Activated CD4-positive, CD25-positive, alpha-beta regulatory T cell treated with anti-CD3 and anti-CD28 coated beads, Interleukin-2, amount 50 U/mL, for 24 hours (primary cell): ENCODE measurements around the gene CELF2.
A peak's percentile ranks its signal among the peaks of the same experiment; 100 is the strongest.

Experiments
- ATAC-seq, 2 donors: fragments of 150-1000 bp; cut with Tn5 transposase; one replicate each; pipeline ENCODE4 v1.10.0; 2021; ENCODE audit warnings: mild to moderate bottlenecking in 1 of 2, moderate library complexity in 1 of 2

Gene CELF2

DNA sequence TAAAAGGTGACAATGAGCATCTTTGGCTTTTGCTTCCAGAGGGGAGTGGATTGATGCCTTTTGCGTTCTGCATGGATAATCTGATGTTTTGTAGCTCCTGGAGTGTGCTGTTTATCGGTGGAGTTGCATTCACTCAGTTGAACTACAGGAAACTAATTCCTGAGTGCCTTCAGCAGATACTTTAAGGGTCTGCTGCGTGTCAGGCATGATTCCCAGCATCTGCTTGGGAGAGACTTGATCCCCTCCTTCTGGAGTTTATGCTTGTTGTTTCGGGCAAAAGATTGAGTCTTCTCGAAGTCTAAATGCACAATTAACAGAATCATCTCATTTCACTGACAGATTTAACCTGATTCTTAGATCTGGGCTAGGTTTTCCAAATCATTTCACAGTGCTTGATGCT, 46.2 kb downstream of the CELF2 start:
- no peak for ATAC-seq

DNA sequence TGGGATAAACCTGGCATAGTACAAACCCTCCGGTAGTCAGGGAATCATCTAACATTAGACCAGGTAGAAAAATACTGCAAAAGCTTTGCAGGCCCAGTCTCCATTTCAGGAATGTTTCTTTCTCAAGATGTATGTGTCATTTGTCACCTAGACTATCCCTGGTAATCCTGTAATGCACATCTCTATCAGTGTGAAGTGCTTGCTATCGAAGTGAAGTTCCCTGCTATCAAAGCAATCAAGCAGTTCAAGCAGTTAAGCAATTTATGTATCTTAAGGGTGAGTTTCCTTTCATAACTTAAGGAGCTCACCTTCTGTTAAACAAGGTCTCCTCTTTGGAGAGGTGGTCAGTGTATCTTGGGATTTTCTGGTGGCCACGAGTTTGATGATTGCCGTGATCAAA, 47.2 kb downstream of the CELF2 start:
- no peak for ATAC-seq

DNA sequence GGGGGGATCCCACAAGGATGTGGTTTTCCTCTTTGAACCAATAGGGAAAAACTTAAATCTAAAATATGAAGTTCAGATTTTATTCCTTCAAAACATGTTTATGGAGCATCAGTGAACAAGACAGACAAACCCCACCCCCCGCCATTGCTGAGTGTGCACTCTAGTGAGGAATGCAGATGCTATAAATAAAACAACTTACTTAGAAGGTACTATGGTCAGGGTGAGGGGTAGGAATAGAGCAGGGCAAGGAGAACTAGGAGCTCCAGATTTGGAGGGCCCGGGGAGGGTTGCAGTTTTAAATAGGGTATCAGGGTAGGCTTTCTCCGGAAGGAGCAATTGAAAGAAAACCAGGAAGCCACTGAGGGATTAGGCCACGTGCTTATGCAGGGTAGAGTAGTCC, 47.9 kb downstream of the CELF2 start:
- ATAC-seq, result no peak

DNA sequence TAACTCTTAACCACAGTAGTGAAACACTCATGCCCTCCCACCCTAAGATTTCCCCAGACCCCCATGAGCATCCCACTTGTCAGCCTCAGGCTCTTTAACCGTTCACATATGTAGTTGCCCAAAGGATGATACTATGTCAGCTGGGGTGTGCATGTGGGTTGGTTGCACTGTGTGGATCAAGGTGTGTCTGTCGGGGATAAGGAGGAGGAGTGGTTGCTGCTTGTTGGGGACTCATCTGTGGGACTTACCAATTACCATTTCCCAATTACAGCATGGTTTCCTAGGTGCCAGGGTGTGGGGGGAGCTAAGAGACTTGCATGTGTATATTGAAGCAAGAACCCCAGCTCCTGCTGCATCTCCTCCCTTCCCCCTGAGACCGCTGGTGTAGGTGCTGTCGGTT, 48.8 kb downstream of the CELF2 start:
- no peak for ATAC-seq

DNA sequence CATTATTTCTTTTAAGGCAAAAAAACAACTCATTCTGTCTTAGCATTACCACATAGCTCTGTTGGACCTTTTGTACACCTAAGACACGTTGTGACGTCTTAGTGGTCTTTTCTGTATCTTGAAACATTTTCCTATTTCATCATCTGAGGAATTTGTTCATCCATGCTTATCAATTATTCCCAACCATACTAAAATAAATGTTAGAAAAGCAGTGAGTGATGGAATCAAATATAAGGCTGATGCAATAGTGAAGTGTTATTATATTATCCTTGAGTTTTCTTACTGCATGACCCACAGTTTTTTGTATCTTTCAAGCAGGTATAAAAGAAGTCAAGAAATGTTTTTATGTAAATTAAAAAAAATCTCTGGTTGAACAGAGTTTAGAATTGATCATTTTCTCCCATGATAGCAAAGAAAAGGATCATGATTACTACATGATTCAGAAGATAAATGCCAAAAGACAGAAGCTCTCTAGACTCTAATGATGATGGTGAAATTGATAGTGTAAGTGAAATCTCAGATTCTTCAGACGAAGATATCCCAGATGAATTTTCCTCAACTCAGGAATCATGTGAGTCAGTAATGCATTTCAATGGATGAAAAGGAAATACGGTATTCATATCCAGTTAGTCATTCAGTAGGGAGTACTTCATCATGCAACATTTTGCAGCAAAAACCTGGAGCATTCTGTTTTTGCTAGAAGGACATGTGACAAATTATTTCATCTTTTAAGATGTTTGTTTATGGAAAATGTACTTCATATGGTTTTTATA, 51.4 kb downstream of the CELF2 start:
- ATAC-seq, result no peak

DNA sequence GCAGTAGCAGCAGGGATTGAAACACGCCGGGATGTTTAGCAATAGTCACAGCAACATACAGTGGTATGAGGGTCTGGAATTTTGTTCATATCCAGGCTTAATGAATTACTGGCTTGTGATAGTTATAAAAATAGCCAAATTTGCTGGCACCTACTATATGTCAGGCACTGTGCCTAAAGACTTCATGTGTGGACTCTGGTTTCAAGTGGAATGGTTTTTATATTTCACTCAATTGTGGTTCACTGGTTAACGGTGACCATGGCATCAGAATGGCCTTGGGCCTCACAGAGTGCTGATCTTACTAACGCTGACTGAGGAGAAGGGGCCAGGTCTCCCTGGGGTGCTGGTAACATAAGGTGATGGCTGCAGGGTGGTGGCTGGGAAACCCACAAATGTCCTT, 55.7 kb downstream of the CELF2 start:
- no peak for ATAC-seq

DNA sequence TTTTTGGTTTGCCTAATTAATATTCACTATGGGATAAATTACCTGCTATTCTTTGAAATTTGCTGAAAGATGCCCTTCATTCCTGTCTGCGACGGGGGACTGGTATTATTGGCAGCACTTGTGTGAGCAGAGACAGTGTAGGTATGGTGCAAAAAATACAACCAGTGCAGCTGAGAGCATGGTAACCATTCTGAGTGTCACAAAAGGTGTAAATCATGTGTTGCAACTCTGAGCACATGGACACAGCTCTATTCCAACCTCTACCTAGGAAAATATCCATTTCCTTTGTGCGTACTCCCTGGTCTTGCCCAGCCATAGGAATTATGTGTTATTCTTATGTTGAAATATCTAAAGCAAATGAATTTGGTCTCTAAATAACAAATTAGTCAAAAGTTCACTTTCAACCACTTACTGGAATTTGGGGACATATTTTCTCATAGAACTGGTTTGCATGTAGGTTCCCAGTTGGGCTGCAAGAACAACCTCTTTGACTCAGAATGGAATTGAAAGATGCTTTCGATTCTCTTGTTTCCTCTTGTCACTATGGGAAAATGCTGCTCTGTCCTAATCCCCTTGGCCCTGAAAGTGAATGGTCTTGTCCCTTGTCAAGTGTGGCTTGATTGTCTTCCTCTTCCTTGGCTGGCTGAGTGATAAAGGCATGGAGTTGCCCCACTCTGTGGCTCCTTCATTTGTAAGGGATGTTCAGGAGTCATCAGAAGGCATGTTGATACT, 57.0 kb downstream of the CELF2 start:
- ATAC-seq, result no peak

DNA sequence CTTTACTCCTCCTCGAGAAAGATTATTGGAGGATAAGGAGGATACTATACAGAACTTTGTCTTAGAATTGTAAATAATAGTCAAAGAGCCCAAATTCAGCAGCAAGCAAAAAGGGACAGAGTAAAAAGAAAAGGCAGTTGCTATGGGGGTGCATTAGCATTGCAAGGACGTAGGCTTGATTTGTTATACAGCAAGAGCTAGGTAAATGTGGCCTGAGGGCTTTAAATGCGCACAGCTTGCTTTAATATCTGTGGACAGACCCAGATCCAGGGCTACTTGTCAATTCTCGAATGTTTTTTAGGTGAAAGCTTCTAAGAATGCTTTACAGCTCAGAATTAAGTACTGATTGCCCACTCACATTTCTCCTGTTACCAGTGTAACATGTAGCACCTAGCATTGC, 58.5 kb downstream of the CELF2 start:
- ATAC-seq, result no peak

DNA sequence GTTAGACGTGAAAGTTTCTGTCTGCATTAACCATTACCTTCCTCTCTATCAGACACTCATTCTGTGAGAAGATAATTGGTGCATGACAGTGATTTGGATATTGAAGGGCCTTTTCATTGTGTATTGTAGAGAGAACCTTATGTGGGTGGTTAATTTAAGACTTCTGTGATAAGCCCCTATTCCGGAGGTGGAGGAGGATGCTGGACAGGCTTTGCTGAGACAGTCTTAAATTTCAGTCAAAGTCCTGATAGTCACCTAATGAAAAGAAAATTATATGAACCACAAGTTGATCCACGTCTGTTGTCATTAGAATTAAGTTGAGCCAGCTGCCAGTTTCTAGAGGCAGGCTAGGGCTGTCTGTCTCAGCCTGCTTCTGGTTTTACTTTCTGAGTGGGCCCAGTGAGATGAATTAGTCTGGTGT, 62.9 kb downstream of the CELF2 start:
- no peak for ATAC-seq

DNA sequence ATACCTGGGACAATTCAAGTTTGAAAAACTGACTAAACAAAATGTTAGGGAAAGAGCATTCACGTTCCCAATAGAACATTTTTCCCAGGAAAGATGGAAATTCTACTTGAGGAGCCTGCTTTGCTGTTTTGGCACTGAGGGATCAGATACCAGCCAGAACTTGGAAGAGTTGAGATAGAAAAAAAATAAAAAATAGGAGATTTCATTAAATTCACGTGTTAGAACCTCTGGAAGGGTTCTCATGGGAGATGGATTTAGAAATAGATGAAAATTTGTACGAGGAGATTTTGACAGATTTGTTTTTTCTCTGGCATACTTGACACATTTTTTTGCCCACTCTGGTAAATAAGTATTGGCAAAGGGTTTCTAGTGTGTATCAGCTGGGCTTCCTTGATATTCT, 63.7 kb downstream of the CELF2 start:
- no peak for ATAC-seq

DNA sequence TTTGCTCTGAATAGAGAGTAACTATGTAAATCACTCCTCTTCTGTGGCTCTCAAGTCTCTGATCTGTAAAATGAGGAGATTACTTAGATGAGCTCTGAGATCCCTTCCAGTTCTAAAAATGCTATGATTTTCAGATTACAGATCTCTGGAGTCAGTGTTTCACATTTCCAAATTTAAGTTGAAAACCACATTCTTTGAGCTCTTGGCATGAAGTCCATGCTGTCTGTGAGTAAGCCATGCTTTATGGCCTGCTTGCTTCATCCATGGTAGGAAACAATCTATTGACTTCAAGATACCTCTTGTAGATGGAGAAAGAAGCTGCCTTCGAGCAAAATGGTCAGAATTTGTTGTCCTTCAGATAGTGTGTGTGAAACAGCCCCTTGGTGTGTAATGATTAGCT, 64.9 kb downstream of the CELF2 start:
- no peak for ATAC-seq

DNA sequence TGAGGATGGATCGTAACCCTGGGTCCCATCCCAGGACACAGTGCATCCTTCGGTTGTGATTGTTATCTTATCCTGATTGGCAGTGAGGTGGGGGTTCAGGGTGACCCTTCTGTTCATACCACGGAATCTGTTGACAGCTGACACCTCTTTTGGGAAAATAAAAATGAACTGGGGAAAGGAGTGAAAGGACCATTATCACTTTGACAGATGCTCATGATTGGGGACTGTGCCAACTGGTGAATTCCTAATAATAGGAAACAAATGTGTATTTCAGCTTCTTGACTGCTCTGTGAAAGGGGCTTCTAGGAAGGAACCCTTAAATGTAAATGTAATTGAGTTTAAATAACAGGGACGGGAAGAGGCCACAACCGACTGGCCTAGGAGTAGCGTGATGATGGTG, 65.4 kb downstream of the CELF2 start:
- no peak for ATAC-seq

DNA sequence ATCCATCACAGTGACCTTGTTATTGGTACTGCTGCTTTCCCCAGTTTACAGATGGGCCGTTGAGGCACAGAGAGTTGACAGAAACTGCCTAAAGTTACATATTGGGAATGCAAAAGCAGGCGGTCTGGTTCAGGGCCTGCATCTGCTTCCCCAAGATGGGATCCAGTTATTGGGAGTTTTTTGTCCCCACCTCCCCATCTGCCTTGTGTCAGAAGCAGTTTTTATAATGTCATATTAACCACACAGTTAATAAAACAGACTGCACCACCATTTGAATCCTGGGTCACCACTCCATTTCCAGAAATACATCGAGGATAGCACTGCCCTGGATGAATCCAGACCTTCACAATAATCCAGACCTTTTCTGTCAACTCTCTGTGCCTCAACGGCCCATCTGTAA, 67.9 kb downstream of the CELF2 start:
- no peak for ATAC-seq

DNA sequence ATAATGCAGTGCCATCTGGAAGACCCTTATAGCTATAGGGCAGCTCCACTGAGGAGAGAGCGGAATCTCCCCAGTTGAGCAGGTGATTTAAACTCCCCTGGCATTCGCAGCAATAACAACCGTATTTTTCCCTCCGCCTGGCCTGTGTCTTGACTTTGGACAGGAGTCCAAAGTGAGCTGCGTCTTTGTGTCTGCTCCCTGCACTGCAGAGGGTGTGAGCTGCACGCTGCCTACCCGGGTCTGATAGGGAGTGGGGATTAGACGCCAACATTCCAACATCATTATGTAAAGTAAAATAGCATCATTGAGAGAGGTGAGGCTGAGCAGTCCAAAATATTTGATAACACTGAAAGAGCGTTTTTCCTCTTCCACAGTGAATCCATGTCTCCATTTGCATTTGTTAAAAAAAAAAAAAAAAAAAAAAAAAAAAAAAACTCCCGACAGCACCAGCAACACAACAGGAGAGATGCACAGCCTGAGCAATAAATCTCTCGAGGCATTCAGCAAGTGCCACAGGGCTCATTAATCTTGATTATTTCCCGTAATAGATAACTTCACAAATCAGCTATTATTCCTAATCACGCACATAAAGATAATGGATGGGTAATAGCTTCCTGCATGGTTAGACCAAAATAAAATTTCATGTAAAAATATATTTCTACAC, 68.6 kb downstream of the CELF2 start:
- ATAC-seq, result no peak

DNA sequence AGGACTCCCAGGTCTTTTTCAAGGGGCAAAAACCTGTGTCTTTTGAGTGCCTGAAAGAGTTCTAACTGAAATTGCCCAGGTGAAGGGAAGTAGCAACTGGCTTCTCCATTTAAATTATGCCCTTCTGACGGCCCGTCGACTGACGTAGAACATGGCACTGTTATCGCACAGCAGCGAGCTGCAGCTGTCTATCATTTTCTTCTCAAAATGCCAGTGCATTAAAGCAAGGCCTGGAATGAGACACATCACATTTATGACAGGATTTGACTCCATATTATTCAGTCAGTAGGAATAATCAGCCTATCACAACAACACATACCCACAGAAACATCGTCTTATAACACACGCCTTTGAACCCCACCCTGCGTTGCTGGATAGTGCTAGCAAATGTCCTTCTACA, 69.7 kb downstream of the CELF2 start:
- ATAC-seq, result no peak

DNA sequence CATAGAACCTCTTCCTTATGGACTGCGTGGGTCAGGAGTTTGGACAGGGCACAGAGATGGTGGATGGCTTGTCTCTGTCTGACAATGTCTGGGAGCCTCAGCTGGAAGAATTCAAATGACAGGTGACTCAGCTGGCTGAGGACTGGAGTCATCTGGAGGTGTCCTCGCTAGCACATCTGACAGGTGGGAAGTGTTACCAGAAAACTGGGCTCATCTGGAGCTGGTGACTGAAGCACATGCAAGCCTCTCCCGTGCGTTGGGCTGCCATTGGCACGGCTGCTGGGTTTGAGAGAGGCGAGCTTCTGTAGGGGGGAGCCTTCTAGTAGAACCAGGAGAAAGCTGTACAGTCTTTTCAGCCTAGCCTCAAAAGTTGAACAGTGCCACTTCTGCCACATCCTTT, 71.0 kb downstream of the CELF2 start:
- ATAC-seq, result no peak

DNA sequence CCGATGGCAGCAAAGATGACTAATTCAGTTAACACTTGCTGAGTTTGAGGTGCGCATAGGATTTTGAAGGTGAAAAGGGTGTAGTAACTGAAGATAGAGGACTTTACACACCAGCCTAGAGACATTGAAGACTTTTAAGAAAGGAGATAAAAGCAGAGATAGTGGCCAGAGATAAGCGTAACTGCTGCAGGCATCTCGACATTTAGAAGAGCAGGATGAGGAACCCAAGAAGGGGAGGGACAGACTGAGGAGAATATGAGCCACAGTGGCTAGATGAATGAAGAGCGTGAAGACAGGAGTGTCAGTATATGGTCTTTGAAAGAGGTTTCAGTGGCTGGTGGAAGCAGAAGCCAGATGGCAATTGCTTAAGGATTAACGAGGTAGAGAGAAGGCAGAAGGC, 71.6 kb downstream of the CELF2 start:
- ATAC-seq, result no peak

DNA sequence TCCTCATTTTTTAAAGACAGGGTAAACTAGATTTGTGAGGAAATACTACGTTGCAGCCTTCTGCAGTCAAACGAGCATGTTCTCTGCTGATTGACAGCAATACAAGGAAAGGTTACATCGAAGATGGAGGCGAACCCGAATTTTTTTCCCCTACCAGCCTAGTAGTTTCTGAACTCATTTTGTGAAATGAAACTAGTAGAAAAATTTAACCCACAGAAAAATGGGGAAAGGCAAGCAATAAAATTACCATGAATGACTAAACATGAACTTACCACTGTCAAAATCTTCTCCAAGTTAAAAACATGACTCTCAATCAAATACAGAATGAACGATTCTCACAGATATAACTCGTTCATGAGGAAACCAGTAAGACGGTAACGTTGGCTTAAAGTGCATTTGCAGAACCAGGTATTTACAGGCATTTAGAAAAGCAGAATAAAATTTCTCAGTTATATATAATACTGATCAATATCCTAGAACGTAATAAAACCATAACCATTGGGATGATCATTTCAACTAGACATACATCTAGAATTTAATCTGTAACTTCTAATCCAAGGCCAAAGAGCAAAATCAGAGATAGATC, 73.9 kb downstream of the CELF2 start:
- ATAC-seq, result peak in 1 of 2 donors; percentile 48

DNA sequence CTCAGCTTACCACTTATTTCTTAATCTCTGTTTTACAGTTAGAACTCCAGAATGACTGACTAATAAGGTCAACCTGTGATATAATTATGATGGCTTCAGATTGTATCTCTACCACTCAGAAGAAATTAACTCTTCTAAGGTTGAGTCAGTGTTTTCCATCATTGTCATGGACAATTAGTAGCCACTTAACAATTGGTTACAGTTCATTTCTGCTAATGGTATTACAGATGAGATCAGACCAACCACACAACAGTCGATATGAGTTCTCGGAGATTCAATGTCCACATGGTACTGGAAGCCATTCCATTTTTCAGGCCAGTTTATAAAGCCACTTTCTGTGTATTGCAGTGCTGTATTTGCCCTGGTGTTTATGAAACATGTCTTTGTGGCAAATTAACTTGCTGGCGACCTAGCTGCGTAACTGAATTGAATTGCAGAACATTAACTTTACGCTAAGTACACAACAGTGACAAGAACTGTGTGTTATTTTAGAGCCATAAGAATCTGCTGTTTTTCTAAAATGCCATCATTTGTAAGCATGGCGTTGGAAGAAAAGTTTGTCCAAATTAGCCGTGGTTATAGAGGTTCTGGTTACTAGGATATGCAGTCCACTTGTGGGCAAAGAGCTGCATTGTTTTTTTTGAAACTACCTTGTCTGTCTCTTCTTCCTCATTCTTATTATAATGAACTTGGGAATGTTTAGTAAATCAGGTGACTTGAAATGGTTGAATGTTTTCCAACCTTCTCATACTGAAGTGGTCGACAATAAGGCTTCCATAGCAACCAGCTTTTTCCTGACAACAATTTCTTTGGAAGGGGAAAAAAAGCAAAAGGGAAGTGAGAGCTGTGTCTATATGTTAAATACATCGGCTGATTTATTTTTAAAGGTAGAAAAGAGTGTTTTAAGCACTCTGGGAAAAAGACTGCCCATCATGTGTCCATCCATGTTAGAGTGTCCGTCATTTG, 76.4 kb downstream of the CELF2 start:
- peak in 1 of 2 donors; percentile 19 for ATAC-seq

DNA sequence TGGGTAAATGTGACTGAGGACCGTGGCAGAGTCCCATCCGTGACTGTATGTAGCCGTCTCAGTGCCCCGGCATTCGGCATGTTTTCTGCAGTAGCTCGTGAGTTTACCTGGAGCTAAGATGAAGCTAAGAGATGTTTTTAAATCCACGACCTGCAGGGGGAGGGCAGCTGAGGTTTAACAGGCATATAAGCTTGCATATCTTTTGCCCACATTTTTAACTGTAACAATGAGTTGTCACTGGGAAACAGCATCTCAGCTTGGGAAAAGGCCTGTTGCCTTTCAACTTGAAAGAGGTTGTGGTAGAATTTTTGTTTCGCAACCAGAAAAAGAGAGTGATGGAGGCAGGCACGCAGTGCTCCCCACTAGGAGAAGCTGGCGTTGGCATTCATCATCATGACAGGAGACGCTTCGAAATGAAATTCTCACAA, 77.7 kb downstream of the CELF2 start:
- no peak for ATAC-seq

DNA sequence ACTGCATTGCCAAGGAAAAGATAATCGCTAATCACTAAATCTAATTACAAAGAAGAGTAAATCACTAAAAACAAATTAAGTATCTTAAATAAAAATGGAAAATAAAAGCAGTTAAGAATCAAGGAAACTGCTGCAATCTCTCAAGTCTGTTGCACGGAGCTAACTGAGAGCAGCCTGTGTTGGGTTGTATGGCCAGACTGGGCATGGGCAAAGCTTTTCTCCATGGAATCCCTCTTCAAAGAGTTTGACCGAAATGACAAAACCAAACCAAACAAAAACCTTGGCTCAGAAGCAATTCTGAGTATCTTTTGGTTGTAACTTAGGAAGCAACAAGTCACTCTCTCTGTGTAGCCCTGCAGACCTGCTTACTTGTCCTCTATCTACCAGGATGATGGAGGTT, 78.8 kb downstream of the CELF2 start:
- no peak for ATAC-seq

DNA sequence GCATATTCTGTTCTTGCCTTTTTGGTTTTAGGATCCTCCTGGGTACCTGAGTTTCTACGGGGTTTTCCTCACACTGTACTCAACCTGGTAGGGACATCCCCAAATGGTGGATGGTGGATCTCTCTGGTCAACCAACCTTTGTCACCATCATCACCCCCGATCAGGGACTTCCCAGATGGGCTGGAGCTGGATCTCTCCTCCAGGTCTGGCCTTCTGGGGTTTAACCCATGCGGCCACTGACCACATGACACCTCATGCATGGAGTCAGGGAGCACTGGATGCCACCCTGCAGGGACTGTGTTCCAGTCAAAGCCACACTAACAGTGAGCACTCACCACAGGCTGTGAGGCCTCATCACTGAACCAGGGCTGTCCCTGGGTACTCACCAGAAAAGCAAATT, 80.0 kb downstream of the CELF2 start:
- peak in 1 of 2 donors; percentile 58 for ATAC-seq
